Pancreas (tissue), 10 donors: ENCODE measurements around the gene LAMTOR1. TPM values are rescaled to one million over a fixed set of nuclear protein-coding genes. Genes with fewer than 3 reads are reported as not detected.

ENCODE experiments used
- ATAC-seq, 4 donors: fragments of 200-7000 bp; cut with Tn5 transposase; one replicate each; pipeline versions ENCODE4 v1.8.0 to v1.9.1; 2020; ENCODE audit warnings: mild to moderate bottlenecking in 4 of 4, moderate library complexity in 4 of 4
- DNase-seq, 6 donors: peaks; one replicate each; pipeline ENCODE4 v3.0.0-alpha.2; 2020
- FAIRE-seq: peaks from 2 replicates; lab custom pipeline; 2012; peaks lifted over from hg19 to GRCh38; lab: Jason Lieb, UNC
- H3K27ac ChIP-seq, 4 donors: fragments of 200-600 bp; sonication (generic); 1 replicate in 3 of 4; 2 replicates in 1 of 4; pipeline versions ENCODE4 v1.5.0 to v1.8.0; 2020
- H3K27me3 ChIP-seq, 4 donors: fragments of 200-600 bp; one replicate each; pipeline ENCODE4 v1.8.0; 2021
- H3K36me3 ChIP-seq, 3 donors: fragments of 200-600 bp; sonication (generic) in 1 of 3; one replicate each; pipeline versions ENCODE4 v1.5.0 to v1.8.0; 2020 to 2021
- H3K4me1 ChIP-seq, 3 donors: fragments of 200-600 bp; one replicate each; pipeline ENCODE4 v1.8.0; 2021
- H3K4me3 ChIP-seq, 4 donors: fragments of 200-600 bp; sonication (generic) in 2 of 4; one replicate each; pipeline versions ENCODE4 v1.5.0 to v1.8.0; 2020 to 2021
- H3K9me3 ChIP-seq, 4 donors: fragments of 200-600 bp; one replicate each; pipeline ENCODE4 v1.8.0; 2021
- CTCF ChIP-seq, 4 donors: fragments of 200-600 bp; sonication (generic) in 3 of 4; IDR thresholded peaks; one replicate each; pipeline versions ENCODE4 v1.5.0 to v1.8.0; 2021; ENCODE audit warnings: antibody characterized with exemption in 4 of 4
- WGBS, 2 donors: extraction: QIAGEN DNeasy Blood & Tissue Kit; methylation state at CpG; one replicate each; pipeline ENCODE4 v1.1.7; 2013; 5-methylcytosine and 5-hydroxymethylcytosine counted together
- intact Hi-C, 3 donors: fragments of 100-400 bp; cut with DNase I; formaldehyde crosslinking; loops; one replicate each; pipeline versions ENCODE4 v1.11.1 to v1.14.2; 2022
- polyA plus RNA-seq, 2 donors: library from polyadenylated mRNA; stranded (reverse); fragments of 200-250 nt; gene quantifications; one replicate each; pipeline ENCODE4 v1.2.3, GENCODE V29; 2013
- total RNA-seq, 6 donors: library from RNA; stranded (reverse); fragmentation: NEBNext Ultra II Directional in 4 of 6; extraction: Animal tissue kit (Norgen Biotek cat#: 25700) in 4 of 6; gene quantifications; one replicate each; pipeline versions ENCODE4 v1.2.1 to v1.2.4, GENCODE V29; 2021 to 2023
- donor health status: healthy with polysubstance abuse.
- donor health status: DM: no; HTN: no; CAD: no; lungs with moderate emphysema.
- donor health status: DM: no; HTN: no; CAD: no.
- donor health status: control.
- donor health status: control.
- donor health status: Bipolar disorder and iron deficiency.
- donor health status: DM: yes; HTN: yes; CAD: no.
- donor health status: DM: no; HTN: no; CAD: no.
- donor health status: DM: no; HTN: no; CAD: no.
- donor health status: DM: yes; HTN: yes; CAD: no.

LAMTOR1 gene
- total and polyA plus RNA-seq, 8 donors: 24.9 to 71.8 (median 35.5) TPM

- Histone ChIP-seq H3K27me3 (no peaks in the 10 kb centered on the region), H3K4me3 (peak overlapping the region; percentile 73 to 91 (median 86)), H3K27ac (peak overlapping the region; percentile 87 to 94 (median 91)), H3K4me1 (peaks cover 11 to 21% (median 13%) of the 10 kb centered on the region in 3 donors), H3K36me3 (peaks cover 0 to 14% (median 14%) of the 10 kb centered on the region in 3 donors), H3K9me3 (no peaks in the 10 kb centered on the region)
- intact Hi-C loops: no loop called here
- WGBS, 2 donors: 1% methylated on average over 9 of the region's 9 CpGs
- FAIRE-seq (no peak), ATAC-seq (peak in 1 of 4 donors; percentile 5), DNase-seq (no peak)
- no peak for TF ChIP-seq CTCF (IDR thresholded peaks at IDR 0.05)
Measured at GRCh38 chr11:72102631-72102945, 509 bp downstream of the LAMTOR1 start.

DNA sequence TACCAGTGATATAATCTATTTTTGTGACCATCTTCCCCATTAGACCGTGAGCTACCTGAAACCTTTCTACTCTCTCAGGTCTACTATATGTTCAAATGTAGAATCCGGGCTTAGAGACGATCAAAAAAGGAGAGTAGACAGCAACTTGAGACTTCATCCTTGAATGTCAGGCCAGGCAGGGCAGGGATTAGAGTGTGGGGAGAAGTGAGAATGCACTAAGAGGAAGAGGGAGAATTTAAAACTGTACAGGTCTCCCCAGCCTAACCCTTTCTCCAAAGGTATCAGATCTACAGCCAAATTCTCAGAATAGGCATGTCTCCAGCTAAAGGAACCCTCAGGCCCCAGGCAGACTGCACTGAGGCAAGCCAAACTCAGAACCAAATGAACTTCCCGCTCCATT is 935 bp downstream of the LAMTOR1 start:
- DNase-seq (no peak), ATAC-seq (no peak), FAIRE-seq (no peak)
- Histone ChIP-seq H3K27ac (peak overlapping the region; percentile 87 to 94 (median 91)), H3K27me3 (no peaks in the 10 kb centered on the region), H3K4me1 (peaks cover 11 to 21% (median 13%) of the 10 kb centered on the region in 3 donors), H3K4me3 (peak overlapping the region; percentile 73 to 91 (median 86)), H3K36me3 (peaks cover 2 to 18% (median 18%) of the 10 kb centered on the region in 3 donors), H3K9me3 (no peaks in the 10 kb centered on the region)
- WGBS, 2 donors: 27 to 33% methylated on average over 4 of the region's 4 CpGs
- intact Hi-C loops: no loop called here
- no peak for TF ChIP-seq CTCF (IDR thresholded peaks at IDR 0.05)

GRCh38 chr11:72100462-72100861 is 2.6 kb downstream of the LAMTOR1 start:
- no peak for ATAC-seq
- no peak for FAIRE-seq
- Histone ChIP-seq H3K4me1 (peaks cover 11 to 21% (median 13%) of the 10 kb centered on the region in 3 donors), H3K36me3 (peaks cover 5 to 20% (median 18%) of the 10 kb centered on the region in 3 donors), H3K4me3 (no peak overlapping the region), H3K9me3 (no peaks in the 10 kb centered on the region), H3K27ac (no peak overlapping the region), H3K27me3 (no peaks in the 10 kb centered on the region)
- no peak for TF ChIP-seq CTCF (IDR thresholded peaks at IDR 0.05)
- DNase-seq: no peak
- intact Hi-C loops: no loop called here
- 80 to 88% methylated on average over 1 of the region's 1 CpG for WGBS, 2 donors

DNA sequence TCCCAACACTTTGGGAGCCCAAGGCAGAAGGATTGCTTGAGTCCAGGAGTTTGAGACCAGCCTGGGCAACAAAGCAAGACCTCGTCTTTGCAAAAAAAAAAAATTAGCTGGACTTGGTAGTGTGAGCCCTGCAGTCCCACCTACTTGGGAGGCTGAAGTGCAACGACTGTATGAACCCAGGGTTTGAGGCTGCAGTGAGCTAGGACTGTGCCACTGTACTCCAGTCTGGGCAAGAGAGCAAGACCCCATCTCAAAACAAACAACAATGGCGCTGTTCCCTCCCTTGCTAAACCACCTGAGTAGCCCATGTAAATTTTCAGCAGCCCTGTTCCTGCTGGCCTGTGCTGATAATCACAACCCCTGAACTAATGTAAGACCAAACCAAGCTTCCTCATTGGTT is 3.1 kb downstream of the LAMTOR1 start:
- no peak overlapping the region for H3K4me3 ChIP-seq
- no peak overlapping the region for H3K27ac ChIP-seq
- ATAC-seq (no peak), FAIRE-seq (no peak), DNase-seq (no peak)
- H3K4me1 ChIP-seq: peaks cover 11 to 21% (median 13%) of the 10 kb centered on the region in 3 donors
- H3K36me3 ChIP-seq: peaks cover 5 to 20% (median 18%) of the 10 kb centered on the region in 3 donors
- intact Hi-C loops: no loop called here
- no peaks in the 10 kb centered on the region for H3K9me3 ChIP-seq
- no peak for TF ChIP-seq CTCF (IDR thresholded peaks at IDR 0.05)
- no peaks in the 10 kb centered on the region for H3K27me3 ChIP-seq
- 71 to 87% methylated on average over 3 of the region's 3 CpGs for WGBS, 2 donors

GRCh38 chr11:72098741-72099140 is 4.4 kb downstream of the LAMTOR1 start:
- TF ChIP-seq CTCF (IDR thresholded peaks at IDR 0.05): no peak
- ATAC-seq: no peak
- no peak for FAIRE-seq
- Histone ChIP-seq H3K4me3 (no peak overlapping the region), H3K4me1 (peaks cover 11 to 18% (median 13%) of the 10 kb centered on the region in 3 donors), H3K27me3 (no peaks in the 10 kb centered on the region), H3K27ac (no peak overlapping the region), H3K9me3 (no peaks in the 10 kb centered on the region), H3K36me3 (peaks cover 5 to 28% (median 18%) of the 10 kb centered on the region in 3 donors)
- intact Hi-C loops: no loop called here
- WGBS, 2 donors: 82 to 84% methylated on average over 3 of the region's 3 CpGs
- no peak for DNase-seq
